ENCODE measurements around the gene NOL4L. TPM values are rescaled to one million over a fixed set of nuclear protein-coding genes. Genes with fewer than 3 reads are reported as not detected.

NOL4L gene
- total and polyA plus RNA-seq, 11 donors = 2.6 to 15.0 (median 6.7) TPM

GRCh38 chr20:32535316-32535952 is 49.7 kb downstream of the NOL4L start:
- intact Hi-C loops (cut with DNase I) = loop anchor here in 3 of 10 donors (5.0 to 10.0 kb wide), 2 partner anchors 47 to 49 kb away; partner anchors contain the start of gene NOL4L (in 2 of the 3)
- peaks cover 0 to 48% (median 11%) of the 10 kb centered on the region in 12 donors for H3K4me1 ChIP-seq
- peak in 2 of 4 donors; percentile 5 to 6 for ATAC-seq
- no peaks in the 10 kb centered on the region for H3K36me3 ChIP-seq
- H3K4me3 ChIP-seq = peak overlapping the region in 6 of 12 donors; percentile 59 to 69 (median 64)
- 79 to 81% (median 80%) methylated on average over 18 of the region's 18 CpGs for WGBS, 4 donors
- peak in 1 of 5 donors; percentile 9 for DNase-seq
- no peaks in the 10 kb centered on the region for H3K9me3 ChIP-seq
- TF ChIP-seq POLR2A (IDR thresholded peaks at IDR 0.05) (no peak), CTCF (IDR thresholded peaks at IDR 0.05) (no peak)
- no peaks in the 10 kb centered on the region for H3K27me3 ChIP-seq
- peak overlapping the region in 4 of 12 donors; percentile 15 to 89 (median 58) for H3K27ac ChIP-seq

- intact Hi-C loops (cut with DNase I) = loop anchor here in 3 of 10 donors (5.0 to 10.0 kb wide), 2 partner anchors 48 to 50 kb away; partner anchors contain the start of gene NOL4L (in 2 of the 3)
- Histone ChIP-seq H3K36me3 (no peaks in the 10 kb centered on the region), H3K4me3 (peak overlapping the region in 1 of 12 donors; percentile 5), H3K4me1 (peaks cover 0 to 41% (median 11%) of the 10 kb centered on the region in 12 donors), H3K9me3 (no peaks in the 10 kb centered on the region), H3K27ac (peak overlapping the region in 1 of 12 donors; percentile 89), H3K27me3 (no peaks in the 10 kb centered on the region)
- ATAC-seq (no peak), DNase-seq (no peak)
- WGBS, 4 donors = 67 to 76% (median 73%) methylated on average over 8 of the region's 8 CpGs
- TF ChIP-seq POLR2A (IDR thresholded peaks at IDR 0.05) = no peak
- no peak for TF ChIP-seq CTCF (IDR thresholded peaks at IDR 0.05)
Observed at GRCh38 chr20:32534661-32535240, 50.4 kb downstream of the NOL4L start.

- Histone ChIP-seq H3K4me3 (no peak overlapping the region), H3K27me3 (no peaks in the 10 kb centered on the region), H3K27ac (peak overlapping the region in 1 of 12 donors; percentile 89), H3K9me3 (no peaks in the 10 kb centered on the region), H3K4me1 (peaks cover 0 to 33% (median 12%) of the 10 kb centered on the region in 12 donors), H3K36me3 (no peaks in the 10 kb centered on the region)
- DNase-seq = peak in 2 of 5 donors; percentile 4 to 22
- TF ChIP-seq POLR2A (IDR thresholded peaks at IDR 0.05) = no peak
- no peak for TF ChIP-seq CTCF (IDR thresholded peaks at IDR 0.05)
- ATAC-seq = no peak
- intact Hi-C loops (cut with DNase I) = loop anchor here in 2 of 10 donors (10.0 kb wide), 1 partner anchor 51 kb away; the partner anchor contains the start of gene NOL4L (in 2 of the 2)
- 87 to 93% (median 88%) methylated on average over 6 of the region's 6 CpGs for WGBS, 4 donors
Observed at GRCh38 chr20:32533732-32534131, 51.4 kb downstream of the NOL4L start.

- no peak overlapping the region for H3K27ac ChIP-seq
- H3K36me3 ChIP-seq = no peaks in the 10 kb centered on the region
- H3K9me3 ChIP-seq = no peaks in the 10 kb centered on the region
- WGBS, 4 donors = 95 to 97% (median 96%) methylated on average over 7 of the region's 7 CpGs
- DNase-seq = no peak
- ATAC-seq = no peak
- intact Hi-C loops (cut with DNase I) = loop anchor here in 2 of 10 donors (10.0 kb wide), 1 partner anchor 53 kb away; the partner anchor contains the start of gene NOL4L (in 2 of the 2)
- no peak overlapping the region for H3K4me3 ChIP-seq
- peaks cover 0 to 33% (median 19%) of the 10 kb centered on the region in 12 donors for H3K4me1 ChIP-seq
- TF ChIP-seq CTCF (IDR thresholded peaks at IDR 0.05) (no peak), POLR2A (IDR thresholded peaks at IDR 0.05) (no peak)
- H3K27me3 ChIP-seq = no peaks in the 10 kb centered on the region
Observed at GRCh38 chr20:32532246-32532645, 52.9 kb downstream of the NOL4L start.
